Measurements from ENCODE around the gene BANF2.
"Not testable (repeated sequence)": the region's sequence is repeated elsewhere in the genome, so short reads cannot be mapped to it uniquely, and the experiment has no call there.

The BANF2 gene

GRCh38 chr20:17699931-17700351 is at the start of gene BANF2:
Gene BANF2 (plus strand): TSS chr20:17699966. CDS start chr20:17725026, 25,060 bp downstream.
- no peak for DNase-seq

DNA sequence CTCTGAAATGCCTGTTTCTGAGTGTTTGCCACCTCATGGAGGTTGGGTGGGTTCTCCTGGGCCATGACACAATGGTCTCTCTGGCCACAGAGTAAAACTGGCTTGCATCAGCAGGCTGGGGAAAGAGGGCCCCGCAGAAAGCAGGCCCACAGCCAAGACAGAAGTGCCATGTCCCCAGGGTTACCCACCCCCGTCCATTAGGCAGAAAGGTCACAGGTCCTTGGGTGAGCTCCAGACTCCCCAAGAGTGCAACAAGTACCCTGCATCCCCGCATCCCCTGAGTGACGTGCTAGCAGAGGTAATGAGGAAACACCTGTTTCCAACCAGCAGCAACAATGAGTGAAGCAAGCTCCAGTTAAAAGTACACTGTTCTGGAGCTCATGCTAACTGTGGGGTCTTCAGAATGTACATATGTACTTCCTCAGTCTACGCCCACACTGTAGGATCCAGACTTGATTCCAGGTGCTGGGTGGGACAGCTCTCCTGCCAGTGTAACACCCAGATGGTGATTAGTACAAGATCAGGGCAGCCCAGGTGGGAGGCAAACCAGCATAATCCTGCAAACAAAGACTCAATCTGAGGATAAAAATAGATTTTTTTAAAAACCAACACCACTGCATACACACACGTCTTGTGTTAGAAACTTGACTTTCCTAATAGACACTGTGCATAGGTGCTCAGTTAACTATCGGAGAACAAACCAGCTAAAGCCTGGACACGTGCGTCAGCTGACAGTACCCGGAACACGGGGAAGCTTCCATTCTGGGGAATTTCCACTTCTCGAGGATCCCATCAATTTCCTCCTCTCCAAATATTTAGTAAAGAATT is 49.3 kb upstream of the BANF2 start:
- DNase-seq = no peak

- DNase-seq = no peak
Observed at GRCh38 chr20:17651129-17651759, 48.5 kb upstream of the BANF2 start.

DNA sequence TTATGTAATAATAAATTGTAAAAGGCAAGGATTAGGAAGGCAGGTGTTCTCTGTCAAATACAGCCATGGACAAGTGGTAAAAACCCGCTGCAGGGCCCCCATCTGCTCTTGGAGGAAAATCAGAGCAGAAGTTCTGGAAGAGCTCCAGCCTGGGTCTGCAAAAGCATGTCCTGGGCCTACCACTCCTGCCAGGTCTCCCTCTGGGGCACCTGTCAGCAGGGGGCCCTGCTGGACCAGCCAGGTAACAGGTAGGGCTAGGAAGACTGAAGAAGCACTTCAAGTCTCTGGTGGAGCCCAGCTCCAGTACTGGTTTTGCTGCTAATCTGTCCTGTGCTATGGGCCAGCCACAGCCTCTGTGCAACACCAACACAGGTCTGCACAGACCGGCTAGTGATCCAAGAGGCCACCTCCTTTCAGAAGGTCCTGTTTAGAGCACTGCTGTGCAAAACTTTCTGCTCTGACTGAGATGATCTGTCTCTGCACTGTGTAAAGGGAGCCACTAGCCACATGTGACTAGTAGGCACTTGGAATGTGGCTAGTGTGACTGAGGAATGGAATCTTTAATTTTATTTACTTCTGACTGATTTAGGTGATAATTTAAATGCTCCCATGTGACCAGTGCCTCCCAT is 47.9 kb upstream of the BANF2 start:
- DNase-seq = no peak

GRCh38 chr20:17652411-17652810 is 47.4 kb upstream of the BANF2 start:
- DNase-seq = no peak

DNA sequence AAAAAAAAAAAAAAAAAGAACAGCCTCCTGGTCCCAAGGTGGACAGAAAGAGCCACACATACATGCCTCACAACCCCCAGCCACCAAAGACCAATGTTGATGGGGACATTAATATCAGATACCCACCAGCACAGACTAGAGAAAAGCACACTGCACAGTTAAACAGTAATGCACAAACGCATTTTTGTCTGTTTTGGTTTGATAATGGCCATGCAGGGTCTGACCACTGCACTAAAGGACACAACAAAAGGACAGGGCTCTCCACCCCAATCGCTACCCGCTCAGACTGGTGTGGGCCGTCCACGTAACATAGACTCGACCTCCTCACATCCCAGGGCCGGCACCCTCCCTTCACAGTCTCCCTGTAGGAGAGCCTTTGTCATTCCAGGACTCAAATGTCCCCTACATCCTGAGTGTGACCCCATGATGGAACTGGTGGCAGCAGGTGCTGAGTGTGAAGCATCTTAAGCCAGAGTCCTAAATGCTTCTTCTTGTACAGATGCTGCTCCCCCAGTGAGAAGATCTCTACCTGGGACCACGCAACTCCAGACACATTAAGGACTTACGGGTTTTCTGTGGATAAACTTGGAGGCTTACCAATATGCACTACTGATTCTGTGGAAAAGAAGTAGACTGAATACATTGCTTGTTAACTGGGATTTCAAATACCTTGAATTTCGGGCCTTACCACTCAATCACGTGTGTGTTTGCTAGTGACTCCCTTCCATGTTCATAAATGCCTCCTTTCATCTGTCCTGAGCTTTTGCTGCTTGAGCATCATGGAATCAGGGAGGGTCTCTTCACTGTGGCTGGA is 45.7 kb upstream of the BANF2 start:
- no peak for DNase-seq

GRCh38 chr20:17654649-17655285 is 45.0 kb upstream of the BANF2 start:
- DNase-seq = no peak

DNA sequence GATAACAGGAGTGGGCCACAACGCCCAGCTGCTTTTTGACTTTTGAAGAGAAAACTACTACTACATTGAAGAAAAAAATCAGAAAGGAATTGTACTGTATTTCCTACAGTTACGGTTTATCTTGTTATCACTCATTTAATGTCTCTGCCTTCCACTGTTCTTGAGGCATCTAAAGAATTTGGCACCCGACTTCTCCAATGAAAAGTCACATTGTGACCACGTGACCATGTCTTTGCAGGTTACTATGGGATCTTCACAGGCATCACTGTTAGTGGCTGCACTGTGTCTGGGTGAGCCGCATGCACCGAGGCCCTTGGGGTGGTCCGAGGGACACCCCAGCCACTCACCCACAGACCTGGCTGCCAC is 44.5 kb upstream of the BANF2 start:
- no peak for DNase-seq

- DNase-seq = no peak
Observed at GRCh38 chr20:17655865-17656479, 43.8 kb upstream of the BANF2 start.

GRCh38 chr20:17657079-17657825 is 42.5 kb upstream of the BANF2 start:
- DNase-seq = no peak

- DNase-seq = no peak
Observed at GRCh38 chr20:17657898-17658647, 41.7 kb upstream of the BANF2 start.

GRCh38 chr20:17658648-17658993 is 41.1 kb upstream of the BANF2 start:
- no peak for DNase-seq

DNA sequence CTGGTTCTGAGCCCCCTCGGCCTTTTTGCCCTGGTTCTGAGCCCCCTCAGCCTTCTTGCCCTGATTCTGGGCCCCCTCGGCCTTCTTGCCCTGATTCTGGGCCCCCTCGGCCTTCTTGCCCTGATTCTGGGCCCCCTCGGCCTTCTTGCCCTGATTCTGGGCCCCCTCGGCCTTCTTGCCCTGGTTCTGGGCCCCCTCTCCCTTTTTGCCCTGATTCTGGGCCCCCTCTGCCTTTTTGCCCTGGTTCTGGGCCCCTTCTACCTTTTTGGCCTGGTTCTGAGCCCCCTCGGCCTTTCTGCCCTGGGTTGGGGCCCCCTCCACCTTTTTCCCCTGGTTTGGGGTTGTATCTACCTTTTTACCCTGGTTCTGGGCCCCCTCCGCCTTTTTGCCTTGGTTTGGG is 40.4 kb upstream of the BANF2 start:
- DNase-seq = not testable (repeated sequence)

DNA sequence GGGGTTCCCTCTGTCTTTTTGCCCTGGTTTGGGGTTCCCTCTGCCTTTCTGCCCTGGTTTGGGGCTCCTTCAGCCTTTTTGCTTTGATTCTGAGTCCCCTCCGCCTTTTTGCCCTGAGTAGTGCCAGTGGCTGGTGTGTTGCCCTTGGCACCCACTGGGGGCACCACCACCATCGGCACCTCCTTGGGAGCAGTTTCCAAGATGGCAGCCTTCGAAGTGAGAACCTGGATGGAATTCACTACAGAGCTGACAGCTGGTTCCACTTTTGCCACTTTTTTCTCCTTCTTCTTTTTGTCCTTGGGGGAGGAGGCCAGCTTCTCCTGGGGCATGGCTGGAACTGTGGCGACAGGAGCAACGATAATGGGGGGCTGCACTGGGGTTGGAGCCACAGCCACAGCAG is 40.0 kb upstream of the BANF2 start:
- no peak for DNase-seq

DNA sequence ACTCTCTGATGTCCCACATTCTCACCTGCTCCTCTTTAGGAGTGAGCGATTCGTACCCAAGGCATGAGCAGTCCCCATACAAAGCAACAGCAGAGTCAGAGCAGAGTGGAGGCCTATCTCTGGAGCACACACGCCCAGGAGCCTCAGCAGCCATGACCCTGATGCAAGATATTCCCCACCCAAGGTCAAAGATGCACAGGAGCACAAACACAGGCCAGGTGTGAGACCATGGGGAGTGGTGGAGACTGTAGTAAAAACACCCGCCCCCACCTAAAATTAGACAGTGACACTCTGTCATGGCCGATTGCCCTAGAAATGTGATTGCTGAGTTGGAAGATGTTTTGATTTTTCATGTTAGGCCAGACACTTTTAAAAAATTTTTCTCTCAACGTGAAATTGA is 39.1 kb upstream of the BANF2 start:
- DNase-seq = no peak

DNA sequence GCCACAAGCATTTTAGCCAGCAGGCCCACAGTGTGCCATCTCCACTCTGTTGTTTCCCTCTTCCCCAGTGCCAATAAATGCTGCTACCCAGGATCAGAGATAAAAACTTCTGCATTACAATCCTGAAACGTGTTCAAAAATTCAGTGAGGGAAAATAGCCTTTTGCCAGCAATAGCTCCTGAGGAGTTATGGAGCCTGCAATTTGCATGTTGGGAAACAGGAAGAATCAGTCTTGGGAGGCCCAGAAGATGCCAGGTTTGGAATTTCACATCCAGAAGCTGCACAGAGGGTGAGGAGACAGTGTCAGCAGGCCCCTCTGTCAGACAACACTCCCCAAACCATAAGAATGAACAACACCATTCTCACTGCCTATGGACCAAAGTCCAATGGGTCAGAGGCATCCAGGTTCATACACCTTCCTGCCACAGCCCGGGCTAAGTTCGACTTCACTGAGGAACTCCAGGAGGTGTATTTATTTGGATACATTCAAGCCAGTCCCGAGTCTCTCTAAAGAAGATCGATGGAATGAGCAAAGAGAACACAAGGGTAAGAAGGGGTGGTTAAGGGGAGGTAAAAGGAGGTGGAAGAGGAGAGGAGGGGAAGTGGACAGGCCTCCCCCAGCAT is 38.5 kb upstream of the BANF2 start:
- DNase-seq = no peak

DNA sequence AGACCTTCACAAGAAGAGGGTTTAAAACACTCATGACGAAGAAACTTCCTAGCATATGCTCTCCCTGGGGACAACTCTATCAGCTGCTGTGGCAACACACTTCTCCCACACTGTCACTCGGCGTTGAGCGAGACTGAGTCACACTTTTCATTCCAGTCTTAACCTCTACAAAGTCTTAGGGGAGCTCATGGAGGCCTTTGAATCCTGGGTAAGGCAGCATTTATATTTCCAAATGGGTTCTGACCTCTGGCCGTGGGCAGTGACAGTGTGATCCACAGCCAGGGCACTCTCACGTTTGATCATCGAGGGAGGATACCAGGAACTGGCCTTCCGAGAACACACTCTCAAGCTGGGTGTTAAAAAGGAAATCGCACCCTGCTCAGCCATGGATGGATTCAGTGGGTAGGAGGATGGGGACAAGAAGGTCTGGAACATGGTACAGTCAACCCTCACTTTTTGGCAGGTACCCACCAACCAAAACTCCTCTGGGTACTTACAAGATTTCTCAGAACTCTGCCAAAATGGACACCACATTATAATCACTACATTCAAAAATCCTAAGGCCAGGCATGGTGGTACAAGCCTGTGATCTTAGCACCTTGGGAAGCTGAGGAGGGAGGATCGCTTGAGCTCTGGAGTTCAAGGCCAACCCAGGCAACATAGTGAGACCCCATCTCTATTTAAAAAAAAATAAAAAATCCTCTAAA is 37.3 kb upstream of the BANF2 start:
- no peak for DNase-seq

DNA sequence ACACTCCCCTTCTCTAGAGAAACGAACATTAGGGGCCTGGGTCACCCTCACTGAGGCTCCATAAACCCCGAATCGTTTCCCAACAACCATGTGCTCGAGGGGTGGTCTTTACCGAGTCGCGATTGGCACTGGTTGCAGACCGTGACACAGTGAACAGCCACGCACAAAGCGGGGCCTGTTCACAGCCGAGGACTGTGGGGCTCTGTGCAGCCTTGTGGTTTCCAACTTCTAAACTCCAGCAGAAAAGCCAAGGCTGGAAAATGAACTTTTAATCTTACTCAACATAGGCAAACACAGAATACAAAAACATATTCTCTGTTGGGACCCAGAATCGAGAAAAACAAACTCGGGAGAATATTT is 36.7 kb upstream of the BANF2 start:
- DNase-seq = no peak

GRCh38 chr20:17663486-17663885 is 36.3 kb upstream of the BANF2 start:
- no peak for DNase-seq
